NCI-H146 treated with DMSO at 0.1 percent for 48 hours (cell line): ENCODE results near the gene TFDP2.
A peak's percentile ranks its signal among the peaks of the same experiment; 100 is the strongest.
"Not testable (repeated sequence)": the region's sequence is repeated elsewhere in the genome, so short reads cannot be mapped to it uniquely, and the experiment has no call there.

Source experiments
- DNase-seq: peaks from one replicate; lab custom pipeline; 2025; ENCODE audit not compliant: unreplicated experiment; lab: John Stamatoyannopoulos, UW

Gene TFDP2

DNA sequence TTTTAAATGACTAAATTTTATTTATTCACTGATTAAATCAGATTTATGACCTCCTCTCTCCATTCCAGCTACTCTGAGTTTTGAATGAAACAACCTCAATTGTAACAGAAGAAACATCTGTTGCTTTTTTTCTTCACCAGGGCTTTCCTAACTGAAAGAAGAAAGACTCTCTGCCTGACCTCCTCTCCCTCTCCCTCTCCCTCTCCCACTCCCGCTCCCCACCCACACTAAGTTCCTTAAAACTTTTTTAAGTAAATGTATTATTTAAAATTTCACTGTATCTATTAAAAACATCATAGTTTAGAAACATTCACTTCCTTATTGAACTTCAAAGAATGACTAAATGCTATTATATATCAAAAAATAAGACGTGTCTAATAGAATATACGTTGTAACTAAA is 122.0 kb downstream of the TFDP2 start:
- DNase-seq, result no peak

DNA sequence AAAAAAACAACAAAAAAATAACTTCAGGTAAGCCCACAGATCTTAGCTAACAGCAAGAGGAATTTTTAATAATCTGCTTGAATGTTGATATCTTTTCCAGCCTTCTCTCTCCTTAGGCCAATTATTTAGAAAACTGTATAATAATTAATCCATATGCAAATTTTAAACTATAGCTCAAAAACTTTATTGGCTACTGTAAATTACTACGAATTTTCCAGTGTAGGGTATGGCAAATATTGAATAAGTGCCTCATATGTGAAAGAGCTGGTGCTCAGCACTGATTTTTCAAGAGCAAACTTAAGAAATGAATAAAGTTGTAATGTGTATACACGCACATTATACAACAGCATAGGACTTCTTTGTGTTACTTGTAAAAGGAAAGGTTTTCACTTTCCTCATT is 123.0 kb downstream of the TFDP2 start:
- DNase-seq, result no peak

DNA sequence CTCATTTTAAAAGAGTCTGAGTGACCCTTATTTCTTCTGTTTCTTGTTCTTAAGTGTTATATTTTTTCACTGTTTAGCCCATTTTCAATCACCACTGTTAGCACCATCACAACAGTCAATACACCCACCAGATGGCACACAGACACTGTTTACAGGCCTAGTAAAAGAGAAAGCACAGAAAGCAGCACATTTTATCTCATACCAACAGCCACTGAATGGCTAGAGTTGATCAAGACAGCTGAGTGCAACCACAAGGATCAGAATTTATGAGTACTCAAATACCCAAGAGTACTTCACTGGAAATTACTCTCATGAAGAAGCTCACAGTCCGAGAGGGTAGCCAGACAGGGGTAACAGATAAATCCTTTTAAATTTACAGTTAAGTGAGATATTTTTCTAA is 127.0 kb downstream of the TFDP2 start:
- no peak for DNase-seq

DNA sequence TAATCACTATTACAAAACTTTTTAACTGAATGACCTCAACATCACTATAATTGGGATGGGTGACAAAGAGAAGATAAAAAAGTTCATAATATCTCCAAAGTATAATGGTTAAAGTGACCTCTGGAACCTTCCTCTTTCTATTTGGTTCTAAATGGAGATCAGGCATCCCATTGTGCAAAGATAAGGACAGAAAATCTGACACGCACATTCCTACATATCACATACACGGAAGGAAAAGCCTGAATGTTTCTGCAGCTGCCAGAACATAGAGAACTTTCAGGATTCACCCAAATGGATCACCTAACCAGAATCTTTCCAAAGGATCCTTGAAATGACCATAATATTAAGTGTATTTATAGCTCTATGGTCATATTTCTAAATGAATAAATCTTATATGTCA is 128.2 kb downstream of the TFDP2 start:
- no peak for DNase-seq

DNA sequence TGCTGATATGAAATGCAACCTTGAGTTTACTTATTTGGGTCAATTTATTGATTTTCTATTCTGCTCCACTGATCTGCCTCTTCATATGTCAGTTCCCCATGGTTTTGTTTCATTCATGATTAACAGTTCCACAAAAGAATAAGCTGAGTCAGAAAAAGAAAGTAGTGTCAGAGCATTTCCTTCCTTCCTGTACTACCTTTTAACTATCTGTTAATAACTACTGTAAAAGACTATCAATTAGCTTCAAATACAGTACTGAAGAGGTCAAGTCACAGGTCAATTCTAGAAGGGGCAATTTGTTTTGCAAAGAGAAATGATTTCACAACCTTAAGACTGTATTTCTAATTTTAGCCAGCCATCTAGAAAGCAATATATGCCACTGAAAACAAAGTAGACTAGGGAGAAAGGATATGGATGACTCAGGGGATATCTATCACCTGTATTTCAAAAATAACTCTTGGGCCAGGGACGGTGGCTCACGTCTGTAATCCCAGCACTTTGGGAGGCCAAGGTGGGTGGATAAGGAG is 129.5 kb downstream of the TFDP2 start:
- DNase-seq, result peak; percentile 32

DNA sequence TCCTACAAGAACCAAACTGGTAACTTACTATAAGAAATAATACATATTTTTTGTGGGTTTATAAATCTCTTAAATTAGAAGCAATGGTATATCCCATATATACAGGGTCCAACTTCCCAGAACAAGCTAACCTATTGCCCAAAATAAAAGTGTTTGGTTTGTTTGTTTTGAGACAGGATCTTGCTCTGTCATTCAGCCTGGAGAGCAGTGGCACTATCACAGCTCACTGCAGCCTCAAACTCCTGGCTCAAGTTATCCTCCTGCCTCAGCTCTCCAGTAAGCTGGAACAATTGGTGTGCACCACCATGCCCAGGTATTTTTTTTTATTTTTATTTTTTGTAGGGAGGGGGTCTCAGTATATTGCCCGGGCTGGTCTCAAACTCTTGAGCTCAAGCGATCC is 135.4 kb downstream of the TFDP2 start:
- DNase-seq, result no peak

DNA sequence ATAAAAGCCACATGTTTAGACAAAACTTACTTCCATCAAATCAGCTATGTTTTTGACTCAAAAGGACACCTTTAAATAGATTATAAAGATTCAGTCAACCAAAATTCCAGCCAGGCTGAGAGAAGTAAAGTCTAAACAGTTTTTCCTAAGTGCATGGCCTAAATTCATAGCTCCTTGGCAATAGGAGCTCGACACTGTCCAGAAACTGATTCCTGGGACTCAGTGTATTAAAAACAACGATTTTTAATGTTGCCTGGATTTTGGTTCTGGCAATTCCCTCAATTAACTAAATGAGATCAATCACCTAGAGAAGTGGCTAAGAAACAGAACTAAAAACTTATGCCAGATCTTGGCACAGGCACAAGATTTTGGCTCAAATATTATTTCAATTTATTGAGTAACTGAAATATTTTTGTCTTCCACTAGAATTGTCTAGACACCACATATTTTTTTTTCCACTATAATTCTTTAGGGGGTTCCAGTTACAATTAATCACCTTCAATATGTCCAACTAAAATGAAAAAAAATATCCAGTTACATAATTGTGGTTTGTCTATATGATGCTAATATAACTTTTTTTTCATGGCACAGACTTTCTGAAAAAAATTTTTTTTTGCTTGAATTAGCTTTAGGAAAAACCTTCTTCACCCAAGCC is 135.9 kb downstream of the TFDP2 start:
- DNase-seq, result no peak

DNA sequence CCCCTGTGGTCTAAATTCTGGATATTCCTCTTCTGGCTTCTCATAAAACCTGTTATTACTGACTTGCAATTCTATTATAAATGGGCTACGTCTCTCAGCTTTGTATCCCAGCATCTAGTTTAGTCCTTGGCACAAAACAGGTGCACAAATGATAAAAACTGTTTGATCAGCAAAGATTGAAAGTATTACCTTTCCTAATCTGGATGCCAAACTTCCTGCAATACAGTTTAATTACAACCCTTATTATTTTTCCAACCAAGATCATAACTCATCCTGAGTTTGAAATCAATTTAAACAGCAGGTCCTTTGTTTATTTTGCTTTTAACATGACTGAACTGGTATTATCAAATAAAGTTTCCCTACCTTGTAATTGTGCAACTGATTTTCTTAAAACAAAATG is 140.3 kb downstream of the TFDP2 start:
- DNase-seq, result peak; percentile 90

DNA sequence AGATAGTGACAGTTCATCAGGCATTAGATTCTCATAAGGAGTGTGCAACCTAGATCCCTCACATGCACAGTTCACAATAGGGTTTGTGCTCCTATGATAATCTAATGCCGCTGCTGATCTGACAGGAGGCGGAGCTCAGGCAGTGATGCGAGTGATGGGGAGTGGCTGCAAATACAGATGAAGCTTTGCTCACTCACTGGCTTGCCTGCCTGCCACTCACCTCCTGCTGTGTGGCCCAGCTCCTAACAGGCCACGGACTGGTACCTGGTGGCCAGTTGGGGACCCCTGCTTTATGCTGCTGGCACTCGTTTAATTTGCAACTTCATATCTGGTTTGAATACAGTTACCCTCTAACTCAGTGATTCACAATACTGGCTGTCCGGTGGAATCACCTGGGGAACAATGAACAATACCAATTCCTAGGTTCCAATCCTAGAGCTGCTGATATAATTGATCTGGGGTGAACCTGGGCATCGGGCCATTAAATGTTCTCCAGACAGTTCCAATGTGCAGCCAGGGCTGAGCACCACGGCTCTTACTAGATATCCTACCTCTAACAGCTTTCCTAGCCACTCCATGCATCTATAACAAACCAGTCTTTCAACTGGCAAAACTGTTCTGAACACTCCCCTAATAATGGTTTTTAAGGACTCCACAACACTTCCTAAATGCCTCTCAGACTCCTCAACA is 141.5 kb downstream of the TFDP2 start:
- no peak for DNase-seq

DNA sequence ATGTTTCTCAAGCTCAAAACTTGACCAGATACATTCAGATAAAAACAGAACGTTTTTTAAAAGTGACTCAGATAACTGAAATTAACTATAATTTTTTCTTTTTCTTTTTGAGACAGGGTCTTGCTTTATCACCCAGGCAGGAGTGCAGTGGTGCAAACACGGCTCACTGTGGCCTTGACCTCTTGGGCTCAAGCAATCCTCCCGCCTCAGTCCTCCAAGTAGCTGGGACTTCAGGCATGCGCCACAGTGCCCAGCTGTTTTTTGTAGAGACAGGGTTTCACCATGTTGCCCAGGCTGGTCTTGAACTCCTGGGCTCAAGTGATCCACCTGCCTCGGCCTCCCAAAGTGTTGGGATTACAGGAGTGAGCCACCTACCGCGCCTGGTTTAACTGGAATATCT is 144.4 kb downstream of the TFDP2 start:
- not testable (repeated sequence) for DNase-seq

DNA sequence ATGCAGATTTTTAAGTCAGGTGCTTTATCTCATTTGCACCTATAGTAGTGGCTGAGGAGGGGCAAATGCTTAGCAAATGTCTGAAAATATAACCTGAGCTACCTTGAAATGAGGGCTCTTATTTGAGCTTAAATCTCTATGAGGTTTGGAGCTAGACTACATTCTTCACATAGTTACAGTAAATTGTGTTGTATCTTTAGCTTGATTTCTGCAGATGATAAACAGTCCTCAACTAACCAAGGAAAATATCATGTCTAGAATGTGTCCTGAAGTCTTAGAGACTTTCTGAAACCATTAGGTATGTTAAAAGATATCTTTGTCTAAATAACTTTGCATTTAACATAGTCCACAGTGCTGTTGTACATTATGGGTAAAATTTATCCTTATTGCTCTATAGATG is 145.3 kb downstream of the TFDP2 start:
- no peak for DNase-seq

DNA sequence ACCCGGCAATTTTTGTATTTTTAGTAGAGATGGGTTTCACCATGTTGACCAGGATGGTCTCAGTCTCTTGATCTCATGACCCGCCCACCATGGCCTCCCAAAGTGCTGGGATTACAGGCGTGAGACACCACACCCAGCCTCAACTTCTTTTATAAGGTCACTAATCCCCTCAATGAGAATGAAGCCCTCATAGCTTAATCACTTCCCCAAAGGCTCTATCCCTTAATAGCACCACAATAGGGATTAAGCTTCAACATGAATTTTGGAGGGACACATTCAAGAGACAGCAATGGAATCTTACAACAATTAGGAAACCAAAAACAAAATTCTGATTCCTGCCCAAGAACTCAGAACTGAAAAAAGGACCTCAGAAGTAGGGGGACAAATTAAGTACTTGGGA is 146.1 kb downstream of the TFDP2 start:
- no peak for DNase-seq

DNA sequence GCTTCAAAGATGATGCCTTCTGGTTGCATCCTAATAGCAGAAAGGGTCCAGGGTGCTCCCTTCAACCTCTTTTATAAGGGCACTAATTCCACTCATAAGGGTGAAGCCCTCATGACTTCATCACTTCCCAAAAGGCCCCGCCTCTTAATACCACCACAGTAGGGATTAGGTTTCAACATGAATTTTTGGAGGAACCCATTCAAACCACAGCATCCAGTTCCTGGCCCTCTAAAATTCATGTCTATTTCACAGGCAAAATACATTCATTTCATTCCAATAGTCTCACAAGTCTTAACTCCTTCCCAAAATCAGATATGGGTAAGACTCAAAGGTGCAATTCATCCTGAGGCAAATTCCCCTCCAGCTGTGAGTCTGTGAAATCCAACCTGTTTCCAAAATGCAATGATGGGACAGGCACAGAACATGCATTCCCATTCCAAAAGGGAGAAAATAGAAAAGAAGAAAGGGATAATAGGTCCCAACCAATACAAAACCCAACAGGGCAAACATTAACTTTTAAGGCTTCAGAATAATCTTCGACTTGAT is 148.9 kb downstream of the TFDP2 start:
- no peak for DNase-seq

DNA sequence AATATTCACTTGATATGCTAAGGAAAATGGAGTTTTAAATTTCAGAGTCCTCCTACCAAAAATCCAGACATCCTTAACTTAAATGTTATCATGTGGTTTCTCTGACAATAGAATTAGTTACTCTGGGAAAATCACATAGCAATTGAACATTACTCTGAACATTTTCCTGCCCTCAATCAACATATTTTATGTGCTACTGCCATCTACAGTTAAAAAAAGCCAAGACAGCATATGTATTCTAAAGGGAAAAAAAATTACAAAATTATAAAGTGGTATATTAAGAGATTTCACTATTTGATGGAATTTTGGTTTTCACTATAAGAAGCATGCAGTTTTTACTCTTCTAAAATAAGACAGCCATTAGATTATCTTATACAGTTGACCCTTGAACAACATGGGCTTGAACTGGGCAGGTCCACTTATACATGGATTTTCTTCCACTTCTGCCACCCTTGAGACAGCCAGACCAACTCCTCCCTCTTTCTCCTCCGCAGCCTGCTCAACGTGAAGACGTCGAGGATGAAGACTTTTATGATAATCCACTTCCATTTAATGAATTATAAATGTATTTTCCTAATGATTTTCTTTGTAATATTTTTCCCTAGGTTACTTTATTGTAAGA is 150.6 kb downstream of the TFDP2 start:
- DNase-seq, result peak; percentile 53

DNA sequence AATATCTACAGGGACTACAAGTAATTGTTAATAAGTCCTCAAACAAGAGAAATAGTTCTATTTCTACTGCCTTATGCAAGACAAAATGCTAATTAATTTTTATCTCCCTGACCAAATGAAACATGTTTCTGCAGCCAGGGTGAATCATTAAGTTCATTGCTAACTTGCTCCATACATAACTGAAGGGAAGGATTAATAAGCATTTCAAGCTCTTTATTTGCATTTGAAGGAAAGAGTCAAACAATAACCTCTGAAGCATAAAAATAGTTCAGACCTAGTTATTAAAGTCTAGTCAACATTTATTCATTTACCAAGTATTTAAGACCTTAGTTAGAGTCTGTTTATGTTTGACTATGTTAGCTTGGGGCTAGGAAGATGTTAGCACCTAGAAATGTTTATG is 152.9 kb downstream of the TFDP2 start:
- DNase-seq, result no peak

DNA sequence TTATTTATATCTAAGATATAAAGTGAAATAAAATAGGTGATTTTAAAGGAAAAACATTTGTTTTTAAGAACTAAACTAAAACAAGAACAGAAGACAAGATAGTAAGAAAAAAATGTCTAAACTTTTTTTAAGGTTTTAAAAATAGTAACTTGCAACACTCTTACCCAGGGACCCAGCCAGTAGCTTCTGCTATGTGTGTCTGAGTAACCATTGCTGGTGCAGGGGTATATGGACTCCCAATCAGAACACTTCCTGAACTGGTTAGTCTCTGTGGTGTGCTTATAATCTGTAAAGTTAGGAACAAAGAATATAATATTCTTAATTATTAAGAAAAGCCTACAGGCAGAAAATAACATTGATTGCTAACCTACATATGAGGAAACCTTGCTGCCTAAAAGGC is 154.5 kb downstream of the TFDP2 start:
- DNase-seq, result no peak

DNA sequence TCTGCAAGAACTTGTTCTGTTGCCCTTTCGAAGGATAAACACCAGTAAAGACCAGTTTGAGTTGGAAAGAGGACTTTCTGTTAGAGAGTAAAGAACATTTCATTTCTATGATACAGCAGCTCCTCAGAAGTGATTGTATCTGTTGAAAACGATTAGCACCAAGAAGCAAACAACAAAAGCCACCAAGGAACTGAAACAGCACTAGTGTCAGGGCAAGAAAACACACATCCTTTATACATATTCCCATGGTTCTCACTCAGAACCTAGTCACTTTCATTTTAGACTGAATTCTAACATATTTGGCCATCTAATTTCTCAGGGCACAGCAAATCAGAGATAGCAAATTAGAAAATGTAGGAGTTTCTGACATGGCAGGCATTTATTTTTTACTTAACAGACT is 156.8 kb downstream of the TFDP2 start:
- no peak for DNase-seq

DNA sequence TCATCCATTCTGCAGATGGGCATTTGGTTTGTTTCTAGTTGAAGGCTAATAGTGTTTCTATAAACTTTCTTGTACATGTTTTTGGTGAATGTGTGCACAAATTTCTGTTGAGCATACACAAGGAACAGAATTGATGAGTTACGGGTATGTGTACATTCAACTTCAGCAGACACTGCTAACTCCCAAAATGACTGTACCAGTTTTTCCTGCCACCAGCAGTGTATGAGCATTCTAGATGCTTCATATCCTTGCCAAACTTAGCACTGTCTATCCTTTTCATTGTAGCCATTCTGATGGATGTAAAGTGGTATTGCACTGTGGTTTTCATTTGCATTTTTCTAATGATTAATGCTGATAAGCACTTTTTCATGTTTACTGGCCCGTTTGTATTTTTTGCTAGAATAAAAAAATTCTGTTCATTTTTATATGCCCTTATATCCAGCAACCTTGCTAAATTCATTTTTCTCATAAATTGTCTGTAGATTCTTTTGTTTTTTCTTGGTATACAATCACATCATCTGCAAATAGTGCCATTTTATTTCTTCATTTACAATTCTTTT is 162.7 kb downstream of the TFDP2 start:
- no peak for DNase-seq

DNA sequence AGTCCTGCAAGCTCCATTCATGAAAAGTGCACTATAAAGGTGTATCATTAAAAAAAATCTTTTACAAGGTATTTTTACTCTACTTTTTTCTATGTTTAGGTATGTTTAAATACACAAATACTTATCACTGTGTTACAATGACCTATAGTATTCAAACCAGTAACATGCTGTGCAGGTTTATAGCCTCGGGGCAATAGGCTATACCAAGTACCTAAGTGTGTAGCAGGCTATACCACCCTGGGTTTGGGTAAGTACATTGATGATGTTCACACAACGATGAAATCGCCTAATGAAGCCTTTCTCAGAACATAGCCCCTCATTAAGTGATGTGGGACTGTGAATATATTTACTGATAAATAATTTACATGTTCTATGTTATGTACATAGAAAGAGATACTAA is 168.3 kb downstream of the TFDP2 start:
- DNase-seq, result peak; percentile 68

DNA sequence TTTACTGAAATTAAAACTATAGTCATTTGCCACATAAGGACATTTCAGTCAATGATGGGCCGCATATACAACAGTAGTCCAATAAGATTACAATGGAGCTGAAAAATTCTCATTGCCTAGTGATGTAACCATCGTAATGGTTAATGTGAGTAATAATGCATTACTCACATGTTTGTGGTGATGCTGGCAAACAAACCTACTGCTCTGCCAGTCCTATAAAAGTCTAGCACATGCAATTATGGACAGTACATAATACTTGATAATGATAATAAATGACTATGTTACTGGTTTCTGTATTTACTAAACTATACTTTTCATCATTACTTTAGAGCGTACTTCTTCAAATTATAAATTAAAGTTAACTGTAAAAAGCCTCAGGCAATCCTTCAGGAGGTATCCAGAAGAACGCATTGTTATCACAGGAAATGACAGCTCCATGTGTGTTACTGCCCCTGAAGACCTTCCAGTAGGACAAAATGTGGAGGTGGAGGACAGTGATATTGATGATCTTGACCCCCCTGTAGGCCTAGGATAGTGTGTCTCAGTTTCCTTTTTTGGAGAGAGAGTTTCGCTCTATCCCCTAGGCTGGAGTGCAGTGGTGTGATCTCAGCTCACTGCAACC is 170.2 kb downstream of the TFDP2 start:
- no peak for DNase-seq

DNA sequence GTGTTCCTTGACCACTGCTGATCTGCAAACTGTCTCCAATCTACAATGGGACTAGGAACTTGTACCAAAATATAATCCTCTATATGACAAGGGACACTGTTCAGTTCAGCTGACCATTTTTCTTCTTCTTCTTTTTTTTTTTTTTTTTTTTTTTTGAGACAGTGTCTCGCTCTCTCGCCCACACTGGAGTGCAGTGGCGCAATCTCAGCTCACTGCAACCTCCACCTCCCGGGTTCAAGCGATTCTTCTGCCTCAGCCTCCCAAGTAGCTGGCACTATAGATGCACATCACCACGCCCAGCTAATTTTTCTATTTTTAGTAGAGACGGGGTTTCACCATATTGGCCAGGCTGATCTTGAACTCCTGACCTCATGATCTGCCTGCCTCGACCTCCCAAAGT is 174.6 kb downstream of the TFDP2 start:
- DNase-seq, result not testable (repeated sequence)
